Breast epithelium (tissue), 4 donors: Measurements from ENCODE around the gene APOA4. TPM values are rescaled to one million over a fixed set of nuclear protein-coding genes. Genes with fewer than 3 reads are reported as not detected.
A peak's percentile ranks its signal among the peaks of the same experiment; 100 is the strongest.

Experiments used
- DNase-seq, 2 donors: peaks; one replicate each; pipeline ENCODE4 v3.0.0-alpha.2; 2019; ENCODE audit warnings: low spot score in 2 of 2
- H3K27ac ChIP-seq, 2 donors: fragments of 200-600 bp; sonication (generic) in 1 of 2; one replicate each; pipeline ENCODE4 v1.5.1; 2016 to 2019; ENCODE audit warnings: mild to moderate bottlenecking in 1 of 2
- H3K27me3 ChIP-seq, 2 donors: fragments of 200-600 bp; sonication (generic) in 1 of 2; one replicate each; pipeline versions ENCODE4 v1.5.1 to v1.6.0; 2017 to 2019; ENCODE audit warnings: control low read depth in 1 of 2, mild to moderate bottlenecking in 1 of 2
- H3K36me3 ChIP-seq: fragments of 200-600 bp; one replicate; pipeline ENCODE4 v1.5.1; 2019
- H3K4me1 ChIP-seq, 2 donors: fragments of 200-600 bp; sonication (generic); one replicate each; pipeline ENCODE4 v1.5.1; 2016 to 2019; ENCODE audit warnings: control low read depth in 1 of 2
- H3K4me3 ChIP-seq, 3 donors: fragments of 200-600 bp; sonication (generic); 1 replicate in 2 of 3; 2 replicates in 1 of 3; pipeline ENCODE4 v1.5.1; 2016 to 2019; ENCODE audit warnings: mild to moderate bottlenecking in 3 of 3, moderate library complexity in 2 of 3
- H3K9me3 ChIP-seq, 2 donors: fragments of 200-600 bp; sonication (generic) in 1 of 2; one replicate each; pipeline ENCODE4 v1.5.1; 2016 to 2019; ENCODE audit warnings: control low read depth in 1 of 2
- CTCF ChIP-seq, 3 donors: fragments of 450-650 bp; IDR thresholded peaks; one replicate each; pipeline ENCODE4 v1.5.1; 2016 to 2017; ENCODE audit warnings: antibody characterized with exemption in 3 of 3, mild to moderate bottlenecking in 3 of 3, moderate library complexity in 3 of 3
- POLR2A ChIP-seq: fragments of 450-650 bp; IDR thresholded peaks from one replicate; pipeline ENCODE4 v1.6.1; 2016; ENCODE audit warnings: antibody characterized with exemption, mild to moderate bottlenecking, moderate library complexity
- POLR2AphosphoS5 ChIP-seq, 3 donors: sonication (generic); formaldehyde crosslinking; IDR thresholded peaks; one replicate each; pipeline ENCODE4 v1.6.1; 2017; ENCODE audit warnings: antibody characterized with exemption in 3 of 3
- intact Hi-C: fragments of 100-400 bp; cut with DNase I; formaldehyde crosslinking; loops from one replicate; pipeline ENCODE4 v1.15.1; 2023; ENCODE audit warnings: low total_unique reads
- total RNA-seq, 3 donors: library from RNA; depleted of rRNA; stranded (reverse); fragments of >200 nt; gene quantifications; one replicate each; pipeline ENCODE4 v1.1.0, GENCODE V29; 2016

Gene APOA4
- total RNA-seq, 3 donors from 2014 or later = 0.33 TPM; not detected in 2

- Histone ChIP-seq H3K27ac (no peak overlapping the region), H3K4me3 (no peak overlapping the region), H3K4me1 (no peaks in the 10 kb centered on the region), H3K9me3 (no peaks in the 10 kb centered on the region), H3K27me3 (no peaks in the 10 kb centered on the region), H3K36me3 (no peaks in the 10 kb centered on the region)
- intact Hi-C loops = no loop called here
- peak in 1 of 2 donors; percentile 46 for DNase-seq
- no peak for TF ChIP-seq POLR2A
- no peak for TF ChIP-seq CTCF (IDR thresholded peaks at IDR 0.05)
- TF ChIP-seq POLR2AphosphoS5 (IDR thresholded peaks at IDR 0.05) = no peak
Measured at GRCh38 chr11:116821050-116821918, 1.8 kb downstream of the APOA4 start.

- Histone ChIP-seq H3K4me3 (no peak overlapping the region), H3K9me3 (no peaks in the 10 kb centered on the region), H3K36me3 (no peaks in the 10 kb centered on the region), H3K27ac (no peak overlapping the region), H3K4me1 (no peaks in the 10 kb centered on the region), H3K27me3 (no peaks in the 10 kb centered on the region)
- intact Hi-C loops = no loop called here
- DNase-seq = peak in 1 of 2 donors; percentile 7
- TF ChIP-seq POLR2AphosphoS5 (IDR thresholded peaks at IDR 0.05) = no peak
- no peak for TF ChIP-seq POLR2A
- TF ChIP-seq CTCF (IDR thresholded peaks at IDR 0.05) = no peak
Measured at GRCh38 chr11:116819049-116819448, 4.1 kb downstream of the APOA4 start.

GRCh38 chr11:116814502-116814901, 8.6 kb downstream of the APOA4 start:
- Histone ChIP-seq H3K27me3 (no peaks in the 10 kb centered on the region), H3K9me3 (no peaks in the 10 kb centered on the region), H3K4me1 (no peaks in the 10 kb centered on the region), H3K4me3 (no peak overlapping the region), H3K36me3 (no peaks in the 10 kb centered on the region), H3K27ac (no peak overlapping the region)
- intact Hi-C loops = no loop called here
- TF ChIP-seq CTCF (IDR thresholded peaks at IDR 0.05) = no peak
- no peak for TF ChIP-seq POLR2AphosphoS5 (IDR thresholded peaks at IDR 0.05)
- TF ChIP-seq POLR2A = no peak
- no peak for DNase-seq

GRCh38 chr11:116813781-116814471, 9.2 kb downstream of the APOA4 start:
- Histone ChIP-seq H3K27me3 (no peaks in the 10 kb centered on the region), H3K4me1 (no peaks in the 10 kb centered on the region), H3K27ac (no peak overlapping the region), H3K9me3 (no peaks in the 10 kb centered on the region), H3K4me3 (no peak overlapping the region), H3K36me3 (no peaks in the 10 kb centered on the region)
- peak in 1 of 2 donors; percentile 5 for DNase-seq
- intact Hi-C loops = no loop called here
- no peak for TF ChIP-seq POLR2AphosphoS5 (IDR thresholded peaks at IDR 0.05)
- no peak for TF ChIP-seq POLR2A
- TF ChIP-seq CTCF (IDR thresholded peaks at IDR 0.05) = no peak

- no peaks in the 10 kb centered on the region for H3K4me1 ChIP-seq
- H3K4me3 ChIP-seq = no peak overlapping the region
- H3K27ac ChIP-seq = no peak overlapping the region
- intact Hi-C loops = no loop called here
- DNase-seq = peak in 1 of 2 donors; percentile 5
- TF ChIP-seq POLR2AphosphoS5 (IDR thresholded peaks at IDR 0.05) = no peak
- TF ChIP-seq CTCF (IDR thresholded peaks at IDR 0.05) = no peak
- TF ChIP-seq POLR2A = no peak
- H3K27me3 ChIP-seq = no peaks in the 10 kb centered on the region
- H3K9me3 ChIP-seq = no peaks in the 10 kb centered on the region
- H3K36me3 ChIP-seq = no peaks in the 10 kb centered on the region
Measured at GRCh38 chr11:116813170-116813569, 9.9 kb downstream of the APOA4 start.
